Uterus (tissue), 4 donors: ENCODE results near the gene CD151. TPM values are rescaled to one million over a fixed set of nuclear protein-coding genes. Genes with fewer than 3 reads are reported as not detected.

Experiments
- DNase-seq, 2 donors: peaks; one replicate each; pipeline ENCODE4 v3.0.0-alpha.2; 2019 to 2020
- H3K27ac ChIP-seq, 2 donors: fragments of 200-600 bp; sonication (generic); 1 replicate in 1 of 2; 2 replicates in 1 of 2; pipeline ENCODE4 v1.5.1; 2016 to 2018
- H3K27me3 ChIP-seq, 2 donors: fragments of 200-600 bp; sonication (generic); one replicate each; pipeline ENCODE4 v1.5.1; 2018 to 2019; ENCODE audit warnings: control low read depth in 1 of 2
- H3K36me3 ChIP-seq, 2 donors: fragments of 200-600 bp; sonication (generic); one replicate each; pipeline ENCODE4 v1.5.1; 2019; ENCODE audit warnings: control low read depth in 1 of 2
- H3K4me1 ChIP-seq, 2 donors: fragments of 200-600 bp; sonication (generic); one replicate each; pipeline ENCODE4 v1.5.1; 2018 to 2019; ENCODE audit warnings: control low read depth in 1 of 2
- H3K4me3 ChIP-seq, 2 donors: fragments of 200-600 bp; sonication (generic); 1 replicate in 1 of 2; 2 replicates in 1 of 2; pipeline ENCODE4 v1.5.1; 2018 to 2019; ENCODE audit warnings: mild to moderate bottlenecking in 1 of 2
- H3K9me3 ChIP-seq, 2 donors: fragments of 200-600 bp; sonication (generic); one replicate each; pipeline ENCODE4 v1.5.1; 2019; ENCODE audit warnings: control low read depth in 1 of 2
- POLR2A ChIP-seq, 2 donors: fragments of 450-650 bp; IDR thresholded peaks; one replicate each; pipeline ENCODE4 v1.6.1; 2016; ENCODE audit warnings: antibody characterized with exemption in 2 of 2, mild to moderate bottlenecking in 1 of 2, moderate library complexity in 1 of 2
- intact Hi-C: fragments of 100-400 bp; cut with DNase I; formaldehyde crosslinking; loops from one replicate; pipeline ENCODE4 v1.15.1; 2023; ENCODE audit warnings: low total_unique reads
- total RNA-seq, 4 donors: library from RNA; depleted of rRNA in 3 of 4; stranded (reverse); fragments of >200 nt in 3 of 4; gene quantifications; one replicate each; pipeline versions ENCODE4 v1.1.0 to v1.2.4, GENCODE V29; 2014 to 2023
- TF ChIP-seq, protein P1 (sequence below), 4 experiments: fragments of 200-600 bp in 2 of 4; fragments of 450-650 bp in 2 of 4; sonication (generic) in 2 of 4; IDR thresholded peaks; one replicate each; pipeline ENCODE4 v1.5.1; 2016 to 2019; ENCODE audit warnings: antibody characterized with exemption in 4 of 4, mild to moderate bottlenecking in 2 of 4, moderate library complexity in 1 of 4
- donor health status: DM: yes; HTN: yes; CAD: no.

The CD151 gene
- total RNA-seq, 4 donors from 2014 or later: 76.8 to 382 (median 259) TPM

DNA sequence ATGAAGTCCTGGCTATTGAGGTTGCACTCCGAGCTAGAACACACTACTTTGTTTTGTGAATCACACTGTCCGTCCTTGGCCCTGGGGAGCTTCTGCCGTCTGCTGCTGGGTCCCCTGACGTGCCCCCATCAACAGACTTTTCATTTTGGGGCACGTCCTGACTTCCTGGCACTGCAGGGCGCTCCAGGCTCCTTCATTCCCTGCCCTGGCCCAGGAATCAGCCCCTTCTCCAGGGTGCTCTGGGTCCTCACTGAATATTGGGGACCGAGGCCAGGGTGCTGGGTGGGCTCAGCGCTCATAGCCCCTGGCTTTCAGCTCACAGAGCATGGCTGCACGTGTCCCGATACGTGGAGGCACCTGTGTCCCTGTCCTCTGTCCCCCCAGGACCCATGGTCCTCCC lies 32.1 kb downstream of the CD151 start:
- Histone ChIP-seq H3K4me1 (no peaks in the 10 kb centered on the region), H3K36me3 (no peaks in the 10 kb centered on the region), H3K27me3 (no peaks in the 10 kb centered on the region), H3K4me3 (no peak overlapping the region), H3K27ac (no peak overlapping the region), H3K9me3 (no peaks in the 10 kb centered on the region)
- DNase-seq: no peak
- TF ChIP-seq, protein P1, sequence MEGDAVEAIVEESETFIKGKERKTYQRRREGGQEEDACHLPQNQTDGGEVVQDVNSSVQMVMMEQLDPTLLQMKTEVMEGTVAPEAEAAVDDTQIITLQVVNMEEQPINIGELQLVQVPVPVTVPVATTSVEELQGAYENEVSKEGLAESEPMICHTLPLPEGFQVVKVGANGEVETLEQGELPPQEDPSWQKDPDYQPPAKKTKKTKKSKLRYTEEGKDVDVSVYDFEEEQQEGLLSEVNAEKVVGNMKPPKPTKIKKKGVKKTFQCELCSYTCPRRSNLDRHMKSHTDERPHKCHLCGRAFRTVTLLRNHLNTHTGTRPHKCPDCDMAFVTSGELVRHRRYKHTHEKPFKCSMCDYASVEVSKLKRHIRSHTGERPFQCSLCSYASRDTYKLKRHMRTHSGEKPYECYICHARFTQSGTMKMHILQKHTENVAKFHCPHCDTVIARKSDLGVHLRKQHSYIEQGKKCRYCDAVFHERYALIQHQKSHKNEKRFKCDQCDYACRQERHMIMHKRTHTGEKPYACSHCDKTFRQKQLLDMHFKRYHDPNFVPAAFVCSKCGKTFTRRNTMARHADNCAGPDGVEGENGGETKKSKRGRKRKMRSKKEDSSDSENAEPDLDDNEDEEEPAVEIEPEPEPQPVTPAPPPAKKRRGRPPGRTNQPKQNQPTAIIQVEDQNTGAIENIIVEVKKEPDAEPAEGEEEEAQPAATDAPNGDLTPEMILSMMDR (IDR thresholded peaks at IDR 0.05): no peak
- TF ChIP-seq POLR2A (IDR thresholded peaks at IDR 0.05): no peak
- intact Hi-C loops: no loop called here

DNA sequence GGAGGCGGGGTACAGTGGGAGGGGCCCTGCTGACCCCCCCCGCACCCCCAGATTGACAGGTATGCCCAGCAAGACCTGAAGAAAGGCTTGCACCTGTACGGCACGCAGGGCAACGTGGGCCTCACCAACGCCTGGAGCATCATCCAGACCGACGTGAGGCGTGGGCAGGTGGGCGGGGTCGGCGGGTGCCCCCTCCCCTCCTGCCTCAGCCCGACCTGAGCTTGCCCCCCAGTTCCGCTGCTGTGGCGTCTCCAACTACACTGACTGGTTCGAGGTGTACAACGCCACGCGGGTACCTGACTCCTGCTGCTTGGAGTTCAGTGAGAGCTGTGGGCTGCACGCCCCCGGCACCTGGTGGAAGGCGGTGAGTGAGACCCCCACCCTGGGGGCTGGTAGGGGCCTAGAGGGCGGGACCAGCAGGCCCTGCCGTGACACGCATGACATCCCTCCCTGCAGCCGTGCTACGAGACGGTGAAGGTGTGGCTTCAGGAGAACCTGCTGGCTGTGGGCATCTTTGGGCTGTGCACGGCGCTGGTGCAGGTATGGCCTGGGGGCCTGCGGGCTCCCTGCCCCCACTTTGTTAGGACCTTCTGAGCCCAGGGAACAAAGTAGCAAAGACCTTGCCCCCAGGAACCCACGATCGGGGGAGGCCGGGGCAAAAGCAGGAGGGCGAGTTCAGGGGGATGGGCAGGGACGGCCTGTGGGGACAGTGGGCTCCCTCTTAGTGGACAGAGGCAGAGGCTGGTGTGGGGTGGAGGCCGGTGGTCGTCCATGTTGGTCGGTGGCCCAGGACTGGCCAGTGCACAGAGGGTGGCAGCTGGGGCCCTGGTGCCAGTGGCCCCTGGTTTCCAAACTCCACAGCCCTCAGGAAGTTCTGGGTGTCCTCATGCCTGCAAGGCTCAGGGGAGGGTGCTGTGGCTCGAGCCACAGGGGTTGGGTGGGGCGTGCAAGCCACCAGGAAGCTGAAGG lies 33.0 kb downstream of the CD151 start:
- TF ChIP-seq, protein P1 (IDR thresholded peaks at IDR 0.05): no peak
- TF ChIP-seq POLR2A (IDR thresholded peaks at IDR 0.05): no peak
- Histone ChIP-seq H3K27ac (no peak overlapping the region), H3K4me1 (no peaks in the 10 kb centered on the region), H3K9me3 (no peaks in the 10 kb centered on the region), H3K36me3 (no peaks in the 10 kb centered on the region), H3K4me3 (no peak overlapping the region), H3K27me3 (no peaks in the 10 kb centered on the region)
- intact Hi-C loops: no loop called here
- DNase-seq: no peak

DNA sequence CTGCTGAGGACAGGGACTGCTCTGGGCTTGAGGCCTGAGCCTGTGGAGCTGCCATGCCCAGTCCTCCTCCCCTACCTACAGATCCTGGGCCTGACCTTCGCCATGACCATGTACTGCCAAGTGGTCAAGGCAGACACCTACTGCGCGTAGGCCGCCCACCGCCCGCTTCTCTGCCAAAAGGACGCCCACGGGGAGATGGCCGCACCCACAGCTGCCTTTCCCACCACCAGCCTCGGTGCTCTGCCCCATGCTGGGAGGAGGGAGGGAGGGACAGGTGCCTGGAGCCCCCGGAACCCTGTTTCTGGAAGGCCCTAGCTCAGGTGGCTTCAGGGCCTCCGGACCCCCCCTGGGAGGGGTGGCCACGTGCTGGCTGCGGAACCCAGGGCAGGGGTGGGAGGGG lies 33.7 kb downstream of the CD151 start:
- H3K9me3 ChIP-seq: no peaks in the 10 kb centered on the region
- no peaks in the 10 kb centered on the region for H3K27me3 ChIP-seq
- TF ChIP-seq, protein P1 (IDR thresholded peaks at IDR 0.05): no peak
- no peak for TF ChIP-seq POLR2A (IDR thresholded peaks at IDR 0.05)
- H3K4me1 ChIP-seq: no peaks in the 10 kb centered on the region
- no peak overlapping the region for H3K27ac ChIP-seq
- H3K4me3 ChIP-seq: no peak overlapping the region
- intact Hi-C loops: no loop called here
- no peak for DNase-seq
- no peaks in the 10 kb centered on the region for H3K36me3 ChIP-seq

DNA sequence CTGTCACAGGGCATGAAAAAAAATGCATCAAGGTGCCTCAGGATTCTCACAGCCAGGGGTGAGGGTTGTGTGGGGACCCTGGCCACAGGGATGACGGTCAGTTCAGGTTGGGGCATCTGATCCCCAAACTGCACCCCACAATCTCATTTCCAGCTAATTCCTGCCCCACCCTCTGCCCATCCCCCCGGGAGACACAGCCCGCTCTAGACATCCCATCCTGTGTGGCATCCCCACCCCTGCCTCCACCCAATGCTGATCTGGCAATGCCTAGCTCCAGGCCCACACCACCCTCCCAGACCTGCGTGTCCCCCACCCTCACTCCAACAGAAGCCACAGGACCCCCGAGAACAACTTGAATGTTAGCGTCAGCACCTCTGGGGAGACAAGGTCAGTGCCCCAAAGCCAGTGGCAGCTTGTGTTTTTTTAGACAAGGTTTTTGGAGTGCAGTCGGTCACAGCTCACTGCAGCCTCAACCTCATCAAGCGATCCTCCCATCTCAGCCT lies 35.2 kb downstream of the CD151 start:
- no peaks in the 10 kb centered on the region for H3K9me3 ChIP-seq
- H3K27ac ChIP-seq: no peak overlapping the region
- no peak for DNase-seq
- TF ChIP-seq, protein P1 (IDR thresholded peaks at IDR 0.05): no peak
- no peak for TF ChIP-seq POLR2A (IDR thresholded peaks at IDR 0.05)
- no peaks in the 10 kb centered on the region for H3K4me1 ChIP-seq
- no peaks in the 10 kb centered on the region for H3K27me3 ChIP-seq
- intact Hi-C loops: no loop called here
- H3K4me3 ChIP-seq: no peak overlapping the region
- no peaks in the 10 kb centered on the region for H3K36me3 ChIP-seq

DNA sequence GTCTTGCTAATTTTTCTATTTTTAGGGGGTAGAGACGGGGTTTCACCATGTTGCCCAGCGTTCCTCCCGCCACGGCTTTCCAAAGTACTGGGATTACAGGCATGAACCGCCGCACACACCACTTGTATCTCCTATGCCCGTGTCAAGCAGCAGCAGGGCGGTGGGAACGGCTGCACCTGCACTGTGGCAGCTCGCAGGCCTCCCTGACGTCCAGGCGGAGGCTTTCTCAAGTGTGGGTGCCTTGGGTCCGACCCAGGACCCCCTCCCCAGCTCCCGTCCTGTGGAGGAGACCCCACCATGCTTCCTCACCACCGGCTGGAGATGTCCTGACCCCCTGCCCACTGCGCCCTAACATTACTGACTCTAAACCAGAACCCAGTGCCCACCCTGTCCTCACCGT lies 35.6 kb downstream of the CD151 start:
- Histone ChIP-seq H3K4me1 (no peaks in the 10 kb centered on the region), H3K27ac (no peak overlapping the region), H3K4me3 (no peak overlapping the region), H3K27me3 (no peaks in the 10 kb centered on the region), H3K36me3 (no peaks in the 10 kb centered on the region), H3K9me3 (no peaks in the 10 kb centered on the region)
- intact Hi-C loops: no loop called here
- TF ChIP-seq, protein P1 (IDR thresholded peaks at IDR 0.05): no peak
- no peak for TF ChIP-seq POLR2A (IDR thresholded peaks at IDR 0.05)
- no peak for DNase-seq
